Measurements from ENCODE around the gene TXNL4A.

The TXNL4A gene

DNA sequence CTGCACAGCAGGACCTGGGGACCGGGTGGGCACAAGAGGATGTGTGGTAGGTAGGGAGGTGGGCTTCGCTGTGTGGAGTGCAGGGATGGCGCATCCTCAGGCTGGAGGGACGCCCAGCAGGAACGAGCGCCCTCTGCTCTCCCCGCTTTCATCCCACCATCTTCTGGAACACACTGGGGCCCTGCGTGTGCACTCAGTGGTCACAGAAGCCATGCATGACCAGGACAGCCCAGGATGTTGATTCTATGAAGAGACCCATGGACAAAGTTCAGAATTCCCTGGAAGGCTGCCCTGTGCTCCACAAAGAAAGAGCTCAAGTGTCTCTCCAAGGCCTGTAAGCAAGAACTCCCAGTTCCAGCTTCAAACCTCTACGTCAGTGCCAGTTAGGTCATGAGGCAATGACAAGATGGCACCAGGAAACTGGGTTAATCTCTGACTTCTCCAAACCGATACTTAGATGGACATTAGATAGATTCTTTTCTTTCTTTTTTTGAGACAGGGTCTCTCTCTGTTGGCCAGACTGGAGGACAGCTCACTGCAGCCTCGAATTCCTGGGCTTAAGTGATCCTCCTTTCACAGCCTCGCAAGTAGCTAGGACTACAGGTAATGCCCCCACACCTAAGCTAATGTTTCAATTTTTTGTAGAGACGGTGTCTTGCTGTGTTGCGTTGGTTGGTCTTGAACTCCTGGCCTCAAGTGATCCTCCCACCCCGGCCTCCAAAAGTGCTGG, 40.3 kb downstream of the TXNL4A start:
- no peak for DNase-seq

DNA sequence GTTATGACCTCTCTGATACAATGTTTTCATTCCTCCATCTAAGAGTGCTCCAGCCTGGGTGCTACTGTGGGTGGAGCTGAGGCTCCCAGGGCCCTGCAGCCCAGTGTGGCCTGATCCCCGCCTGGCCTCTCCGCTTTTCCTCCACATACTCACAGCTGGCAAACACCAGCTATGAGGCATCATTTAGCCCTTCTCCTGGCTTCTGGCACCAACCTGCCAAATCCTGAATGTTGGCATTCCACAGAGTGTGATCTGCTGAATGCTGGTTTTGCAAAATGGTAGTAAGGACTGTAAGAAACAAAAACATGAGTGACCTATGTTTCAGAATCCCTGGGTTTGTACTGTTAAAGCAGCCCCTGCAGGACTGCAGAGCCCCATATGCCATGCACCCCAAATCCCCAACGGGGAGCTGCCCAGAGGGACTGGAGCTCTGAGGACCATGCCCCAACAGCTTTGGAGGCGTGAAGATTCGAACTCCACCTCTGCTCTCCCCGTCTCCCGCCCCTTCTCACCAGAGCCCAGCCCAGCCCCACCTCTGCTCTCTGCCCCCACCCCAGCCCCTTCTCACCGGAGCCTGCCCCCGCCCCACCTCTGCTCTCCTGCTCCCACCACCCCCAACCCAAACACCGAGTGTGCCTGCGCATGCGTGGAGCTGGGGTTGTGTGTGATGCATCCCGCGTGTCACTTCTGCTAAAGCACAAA, 41.2 kb downstream of the TXNL4A start:
- DNase-seq, result no peak

DNA sequence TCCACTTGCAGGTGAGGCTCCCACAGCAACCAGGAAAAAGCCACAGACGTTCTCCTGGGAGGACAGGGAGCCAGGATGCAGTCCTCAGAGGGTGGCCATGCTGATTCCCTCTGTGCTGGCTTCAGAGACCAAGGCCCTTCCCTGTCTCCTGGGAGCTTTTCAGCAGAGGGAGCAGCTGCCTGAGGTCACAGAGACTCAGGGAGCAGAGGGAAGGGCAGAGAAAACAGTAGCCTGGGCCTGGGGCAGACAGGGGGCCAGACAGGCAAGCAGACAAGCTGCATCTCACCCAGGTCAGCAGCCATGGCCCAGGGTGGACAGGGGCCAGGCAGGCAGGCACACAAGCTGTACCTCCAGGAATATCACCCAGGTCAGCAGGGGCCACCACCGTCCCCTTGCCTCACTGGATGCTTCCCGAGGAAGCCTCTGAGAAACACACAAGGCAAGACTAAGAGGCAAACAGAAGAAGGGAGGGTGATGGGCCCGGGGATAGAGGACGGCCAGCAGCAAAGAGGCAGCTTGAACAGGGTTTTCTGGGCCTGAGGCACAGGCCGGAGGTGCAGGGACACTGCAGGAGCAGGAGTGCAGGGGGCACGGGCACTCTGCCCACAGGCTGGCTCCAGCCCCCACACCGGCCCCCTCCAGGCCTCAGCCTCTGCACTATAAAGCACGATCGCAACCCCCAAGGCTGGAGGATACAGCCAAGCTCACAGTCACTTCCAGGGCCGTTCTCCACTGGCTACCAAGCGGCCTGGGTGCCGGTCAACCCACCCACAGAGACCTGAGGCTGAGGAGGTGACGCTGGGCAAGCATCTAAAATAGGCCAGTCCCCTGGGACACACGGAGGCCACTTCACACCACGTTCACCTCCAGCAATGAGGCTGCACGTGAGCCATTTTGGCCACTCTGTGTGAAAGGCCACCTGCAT, 43.0 kb downstream of the TXNL4A start:
- DNase-seq, result peak; percentile 8

DNA sequence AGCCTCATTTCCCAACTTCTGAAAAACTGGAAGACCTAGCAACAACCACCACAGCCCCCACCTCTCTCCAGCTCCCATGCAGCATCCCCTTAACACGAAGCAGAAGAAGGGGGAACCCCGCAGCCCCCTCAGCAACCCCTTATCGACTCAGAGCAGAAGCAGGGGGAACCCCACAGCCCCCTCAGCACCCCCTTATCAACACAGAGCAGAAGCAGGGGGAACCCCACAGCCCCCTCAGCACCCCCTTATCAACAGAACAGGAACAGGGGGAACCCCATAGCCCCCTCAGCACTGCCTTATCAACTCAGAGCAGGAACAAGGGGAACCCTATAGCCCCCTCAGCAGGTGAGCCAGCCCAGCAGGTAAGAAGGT, 43.6 kb downstream of the TXNL4A start:
- DNase-seq, result no peak

DNA sequence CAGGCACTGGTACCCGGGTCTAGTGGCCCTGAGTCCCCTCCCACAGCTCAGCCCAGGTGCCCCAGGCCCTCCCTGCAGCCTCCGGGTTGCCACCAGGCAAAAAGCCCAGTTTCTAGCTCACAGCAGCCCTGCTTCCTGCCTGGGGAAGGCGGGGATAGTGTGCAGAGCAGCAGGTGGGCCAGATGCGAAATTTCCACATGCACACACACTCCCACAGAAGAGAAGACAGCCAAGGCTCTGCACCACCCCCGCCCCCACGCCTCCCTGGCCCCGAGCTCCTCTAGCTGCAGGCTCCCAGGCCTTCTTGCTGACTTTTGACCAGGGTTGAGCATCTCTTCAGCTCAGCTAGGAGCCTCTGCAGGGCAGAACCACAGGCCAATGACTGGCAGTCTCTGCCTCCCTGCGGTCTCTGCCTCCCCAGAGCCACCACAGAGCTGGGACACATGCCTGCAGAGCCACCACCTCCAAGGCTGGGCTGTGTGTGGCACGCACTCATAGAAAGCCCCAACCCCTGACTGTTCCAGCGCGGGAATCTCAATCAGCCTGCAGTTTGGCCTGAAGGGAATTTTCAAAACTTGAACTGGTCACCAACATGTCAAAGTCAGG, 44.1 kb downstream of the TXNL4A start:
- peak; percentile 65 for DNase-seq

DNA sequence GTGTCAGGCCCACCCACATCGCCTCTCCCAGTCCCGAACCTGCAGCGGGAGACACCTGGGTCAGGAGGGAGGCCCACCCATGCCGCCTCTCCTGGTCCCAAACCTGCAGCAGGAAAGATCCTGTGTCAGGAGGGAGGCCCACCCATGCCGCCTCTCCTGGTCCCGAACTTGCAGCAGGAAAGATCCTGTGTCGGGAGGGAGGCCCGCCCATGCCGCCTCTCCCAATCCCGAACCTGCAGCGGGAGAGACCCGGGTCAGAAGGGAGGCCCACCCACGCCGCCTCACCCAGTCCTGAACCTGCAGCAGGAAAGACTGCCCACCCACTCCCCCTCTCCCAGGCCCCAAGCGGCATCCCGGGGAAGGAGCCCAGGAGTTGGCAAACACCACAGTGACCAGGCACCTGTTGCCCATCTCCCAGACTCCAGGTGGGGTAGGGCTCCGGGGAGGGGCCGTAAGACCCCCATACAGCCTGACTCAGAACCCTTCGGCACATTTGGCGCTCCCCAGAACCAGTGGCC, 44.7 kb downstream of the TXNL4A start:
- DNase-seq, result no peak

DNA sequence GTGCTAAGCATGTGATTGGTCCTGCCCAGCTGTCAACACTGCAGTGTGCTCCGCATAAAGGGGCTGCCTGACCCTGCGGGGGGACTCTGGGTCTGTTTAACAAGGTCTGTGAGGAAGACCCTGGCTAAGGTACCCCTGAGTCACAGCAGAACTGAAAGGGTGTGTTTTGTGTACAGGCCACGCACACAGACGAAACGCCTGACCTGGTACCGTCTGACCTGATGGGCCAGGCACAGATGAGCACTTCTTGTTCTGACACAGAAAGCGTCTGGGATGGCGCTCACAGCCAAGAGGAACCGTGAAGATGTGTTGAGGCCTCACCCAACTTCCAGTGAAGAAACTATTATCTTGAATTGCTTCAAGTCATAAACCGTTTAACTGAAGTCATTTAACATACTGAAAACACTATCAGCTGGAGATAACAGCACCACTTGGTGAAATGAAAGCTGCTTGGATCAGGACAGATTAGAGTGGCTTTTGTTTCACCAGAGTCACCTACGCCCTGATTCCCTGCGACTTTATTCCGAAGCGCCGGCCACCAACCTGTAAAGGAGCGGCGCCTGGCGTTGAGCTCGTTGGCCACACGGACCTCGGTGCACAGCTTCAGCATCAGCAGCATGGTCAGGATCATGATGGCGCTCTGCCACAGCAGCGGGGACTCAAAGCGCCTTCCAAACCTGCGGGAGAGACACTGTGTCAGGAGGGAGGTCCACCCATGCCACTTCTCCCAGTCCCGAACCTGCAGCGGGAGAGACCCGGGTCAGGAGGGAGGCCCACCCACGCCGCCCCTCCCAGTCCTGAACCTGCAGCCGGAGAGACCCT, 45.4 kb downstream of the TXNL4A start:
- DNase-seq, result no peak

DNA sequence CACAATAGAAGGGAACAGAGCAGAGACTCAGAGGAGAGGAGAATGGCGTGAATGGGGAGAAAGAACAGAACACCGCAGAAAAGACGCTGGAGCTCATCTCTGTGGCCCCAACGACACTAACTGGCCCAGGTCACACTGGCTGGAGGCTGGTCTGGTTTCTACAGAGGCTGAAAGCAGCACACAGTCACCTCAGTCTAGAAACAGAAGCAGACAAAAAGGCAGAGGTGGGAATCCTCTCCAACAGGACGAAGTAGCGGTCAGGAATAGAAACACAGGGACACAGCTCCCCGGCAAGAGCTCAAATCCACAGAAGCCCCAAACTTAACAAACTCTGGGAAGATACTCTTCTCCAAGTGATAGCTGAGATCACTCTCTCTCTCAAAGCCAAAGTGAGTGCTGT, 46.2 kb downstream of the TXNL4A start:
- DNase-seq, result no peak

DNA sequence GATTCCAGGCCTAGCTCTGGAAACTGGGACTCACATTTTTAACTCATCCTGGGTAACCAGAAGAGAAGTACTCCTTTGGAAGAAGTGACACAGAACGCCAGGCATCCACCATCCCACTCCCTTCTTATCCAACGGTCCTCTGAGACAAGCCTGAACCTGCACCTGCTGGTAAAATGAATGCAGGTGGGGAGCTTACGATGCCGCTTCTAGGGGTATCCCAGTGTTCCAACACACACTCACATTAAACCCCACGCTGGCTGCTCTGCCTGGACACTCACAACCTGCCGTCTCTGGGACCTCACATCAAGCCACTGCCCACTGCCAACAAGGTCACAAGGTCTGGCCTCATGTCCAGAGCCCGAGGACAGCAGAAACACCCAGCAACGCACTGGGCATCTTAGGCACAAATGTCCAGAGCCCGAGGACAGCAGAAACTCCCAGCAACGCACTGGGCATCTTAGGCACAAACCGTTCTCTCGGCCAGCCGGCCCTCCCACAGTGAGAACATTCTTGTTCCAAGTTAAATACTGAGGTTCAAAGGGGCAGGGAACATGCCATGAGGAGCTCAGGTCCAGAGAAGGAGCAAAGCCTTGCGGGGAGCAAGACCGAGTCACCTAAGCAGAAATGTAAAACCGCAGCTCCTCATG, 46.8 kb downstream of the TXNL4A start:
- no peak for DNase-seq

DNA sequence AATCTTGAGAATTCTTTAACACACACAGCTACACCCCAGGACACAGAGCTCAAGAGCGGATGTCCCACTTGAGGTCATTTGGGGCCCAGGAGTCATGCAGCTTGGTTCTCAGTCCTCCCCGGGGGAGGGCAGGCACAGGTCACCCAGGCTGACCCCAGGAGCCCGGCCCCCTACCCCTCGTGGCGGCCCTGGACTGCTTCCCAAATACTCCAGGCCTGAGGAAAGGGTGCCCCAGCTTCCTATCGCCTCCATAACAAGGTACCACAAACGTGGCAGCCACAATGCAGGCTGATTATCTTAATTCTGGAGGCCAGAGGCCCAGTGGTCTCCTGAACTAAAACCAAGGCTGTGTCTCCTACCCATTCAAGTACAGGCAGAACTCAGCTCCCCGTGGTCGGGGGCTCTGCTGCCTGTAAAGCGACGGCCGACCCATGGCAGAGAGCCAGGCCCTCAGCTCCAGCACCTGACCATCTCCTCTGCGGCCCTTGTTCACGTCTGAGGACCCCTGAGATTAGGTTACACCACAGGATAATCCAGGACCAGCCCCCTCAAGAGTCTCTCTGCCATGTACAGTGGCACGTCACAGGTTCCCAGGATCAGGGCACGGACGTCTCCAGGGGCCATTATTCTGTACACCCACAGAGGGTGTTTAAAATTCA, 47.4 kb downstream of the TXNL4A start:
- DNase-seq, result no peak

DNA sequence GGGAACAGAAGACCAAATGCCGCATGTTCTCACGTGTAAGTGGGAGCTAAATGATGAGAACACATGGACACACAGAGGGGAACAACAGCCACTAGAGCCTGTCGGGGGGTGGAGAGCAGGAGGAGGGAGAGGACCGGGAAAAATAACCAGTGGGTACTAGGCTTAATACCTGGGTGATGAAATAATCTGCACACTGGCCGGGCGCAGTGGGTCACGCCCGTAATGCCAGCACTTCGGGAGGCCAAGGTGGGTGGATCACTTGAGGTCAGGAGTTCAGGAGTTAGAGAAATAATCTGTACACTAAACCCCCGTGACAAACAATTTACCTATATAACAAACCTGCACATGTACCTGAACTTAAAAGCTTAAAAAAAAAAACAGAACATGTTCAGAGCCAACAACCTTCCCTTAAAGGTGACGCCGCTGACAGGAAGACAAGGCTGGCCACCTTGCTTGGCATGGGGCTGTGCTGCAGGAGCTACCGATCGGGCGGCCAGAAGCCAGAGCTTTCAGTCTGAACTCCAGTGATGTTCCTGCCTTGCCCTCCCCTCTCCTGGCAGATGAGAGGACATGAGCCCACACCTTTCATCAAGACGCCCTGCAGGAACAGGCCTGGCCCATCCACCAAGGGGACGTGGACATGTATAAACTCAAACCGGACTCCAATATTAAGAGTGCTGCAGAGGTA, 48.1 kb downstream of the TXNL4A start:
- DNase-seq, result no peak

DNA sequence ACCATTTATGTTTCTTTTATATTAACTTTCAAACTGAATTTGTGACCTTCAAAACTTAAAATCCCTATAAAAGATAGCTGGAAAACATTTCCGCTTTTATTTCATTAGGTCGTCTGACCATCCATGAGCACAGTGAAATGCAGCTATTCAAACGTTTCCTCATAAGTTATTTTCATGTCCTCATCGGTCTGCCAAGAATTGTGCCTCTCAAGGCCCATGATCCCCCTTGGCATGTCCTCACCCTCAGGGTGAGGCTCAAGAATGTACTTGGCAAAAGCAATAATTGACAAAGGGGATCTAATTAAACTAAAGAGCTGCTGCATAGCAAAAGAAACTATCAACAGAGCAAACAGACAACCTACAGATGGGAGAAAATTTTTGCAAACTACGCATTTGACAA, 49.3 kb downstream of the TXNL4A start:
- no peak for DNase-seq

DNA sequence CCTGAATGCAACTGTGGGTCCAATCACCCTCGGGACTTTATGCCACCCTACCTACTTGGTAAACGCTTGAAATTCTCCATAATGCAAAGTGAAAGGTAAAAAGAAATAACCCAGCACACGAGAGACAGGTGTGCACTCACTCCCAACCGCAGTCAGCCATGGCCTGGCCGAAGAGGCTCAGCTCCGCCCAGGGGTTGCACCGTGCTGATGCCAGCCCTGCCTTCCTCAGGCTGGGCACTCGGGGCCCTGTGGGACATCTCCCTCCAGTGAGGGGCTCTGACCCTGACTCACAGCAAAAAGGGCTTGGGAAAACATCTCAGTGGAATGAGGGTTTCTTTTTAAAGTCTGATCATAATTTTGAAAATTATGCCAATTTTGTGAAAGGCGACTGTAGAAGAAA, 50.2 kb downstream of the TXNL4A start:
- DNase-seq, result no peak

DNA sequence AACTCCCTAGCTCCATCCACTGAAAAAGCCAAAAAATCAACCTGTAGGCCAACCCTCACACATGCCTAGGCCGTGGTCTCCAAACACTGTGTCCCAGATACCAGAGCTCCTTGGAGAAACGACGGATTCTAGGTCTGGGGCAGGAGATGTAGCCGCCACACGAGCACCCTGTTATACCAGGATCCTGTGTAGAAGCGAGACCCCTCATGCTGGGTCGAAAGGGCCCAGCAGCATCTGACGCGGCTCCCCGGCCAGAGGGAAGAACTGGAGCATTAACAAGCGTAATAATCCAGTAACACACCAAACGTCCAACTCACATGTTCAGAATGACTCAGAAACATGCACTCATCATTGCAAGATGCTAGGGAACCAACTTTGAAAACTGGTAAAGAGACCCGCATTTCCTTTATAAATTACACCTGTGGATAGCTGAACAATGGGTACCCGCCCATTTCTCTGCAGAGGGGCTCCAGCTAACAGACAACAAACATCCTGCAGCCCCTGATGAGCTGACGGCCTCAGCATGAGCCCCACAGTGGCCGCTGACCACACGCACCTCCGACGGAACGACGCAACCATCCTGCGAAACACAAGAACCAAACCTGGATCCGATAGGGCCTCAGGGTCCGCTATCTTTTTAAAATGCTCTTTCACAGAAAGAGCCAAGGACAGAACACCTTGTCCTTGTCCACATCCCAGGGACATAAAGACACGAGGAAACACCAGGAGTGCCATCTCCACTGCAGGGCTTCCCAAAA, 51.1 kb downstream of the TXNL4A start:
- no peak for DNase-seq

DNA sequence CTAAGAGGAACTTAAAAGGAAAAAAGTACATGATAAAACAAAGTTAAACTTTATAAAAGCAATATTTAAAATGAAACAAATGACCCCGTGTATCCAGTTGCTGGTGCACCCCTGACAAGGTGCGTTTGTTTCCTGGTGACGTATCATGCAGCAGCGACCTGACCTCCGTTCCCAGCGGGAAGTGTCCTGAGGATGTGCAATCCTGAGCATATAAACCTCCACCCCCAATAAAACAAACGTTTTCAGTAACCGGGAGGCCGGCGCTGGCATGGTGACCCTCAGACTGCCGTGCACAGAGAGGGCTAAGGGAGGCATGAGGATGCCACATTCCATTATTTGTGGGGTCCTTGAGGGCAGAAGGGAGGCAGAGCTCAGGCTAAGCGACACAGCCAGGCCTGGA, 51.7 kb downstream of the TXNL4A start:
- no peak for DNase-seq

DNA sequence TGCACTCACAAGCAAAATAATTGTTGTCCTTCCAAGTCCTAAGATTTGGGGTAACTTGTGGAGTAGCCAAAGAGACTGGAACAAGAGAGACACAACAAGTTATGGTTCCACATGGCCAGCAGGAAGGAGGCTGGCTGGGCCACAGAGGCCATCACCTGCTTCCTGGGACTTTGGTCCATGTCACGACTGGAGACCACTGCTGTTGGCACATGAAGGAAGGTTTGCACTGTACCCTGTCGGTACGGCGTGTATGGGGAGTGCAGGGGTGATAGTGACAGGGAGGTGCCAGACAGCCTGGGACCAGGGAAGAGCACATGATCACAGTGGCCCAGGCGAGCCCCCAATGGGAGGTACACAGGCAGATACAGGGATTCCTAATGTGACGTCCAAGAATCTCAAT, 52.4 kb downstream of the TXNL4A start:
- no peak for DNase-seq

DNA sequence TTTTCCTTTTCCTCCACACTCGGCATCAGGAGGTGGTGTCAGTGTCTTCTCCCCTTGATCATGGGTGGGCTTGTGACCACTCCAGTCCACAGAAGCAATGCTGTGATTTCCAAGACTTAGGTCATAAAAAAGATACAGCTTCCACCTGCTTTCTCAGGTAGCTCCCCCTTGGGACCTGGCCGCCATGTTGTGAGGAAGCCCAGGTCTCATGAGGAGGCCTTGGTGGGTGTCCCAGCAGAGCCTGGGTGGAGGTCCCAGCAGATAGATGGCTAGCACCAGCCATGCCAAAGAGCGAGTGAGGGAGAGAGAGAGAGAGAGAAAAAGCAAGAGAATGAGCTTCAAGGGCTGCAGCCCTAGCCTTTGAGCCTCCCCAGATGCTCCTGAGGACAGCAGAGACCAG, 52.9 kb downstream of the TXNL4A start:
- no peak for DNase-seq

DNA sequence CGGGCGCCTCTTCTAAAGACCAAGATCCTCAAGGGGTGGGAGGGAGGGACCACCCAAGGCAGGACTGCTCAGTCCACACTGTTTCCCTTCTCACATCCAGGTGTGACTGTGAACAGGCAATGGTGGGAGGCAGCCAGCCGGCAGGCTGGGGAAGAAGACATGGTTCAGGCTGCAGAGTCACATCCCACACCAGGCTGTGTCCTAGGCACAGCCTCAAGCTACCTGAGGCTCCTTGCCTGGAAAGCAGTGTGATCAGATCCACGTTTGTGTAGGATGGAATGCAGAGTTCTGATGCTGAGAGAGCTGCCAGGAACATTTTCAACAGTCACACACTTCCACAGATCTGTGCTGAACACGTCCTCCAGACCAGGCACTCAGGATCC, 53.3 kb downstream of the TXNL4A start:
- DNase-seq, result no peak

DNA sequence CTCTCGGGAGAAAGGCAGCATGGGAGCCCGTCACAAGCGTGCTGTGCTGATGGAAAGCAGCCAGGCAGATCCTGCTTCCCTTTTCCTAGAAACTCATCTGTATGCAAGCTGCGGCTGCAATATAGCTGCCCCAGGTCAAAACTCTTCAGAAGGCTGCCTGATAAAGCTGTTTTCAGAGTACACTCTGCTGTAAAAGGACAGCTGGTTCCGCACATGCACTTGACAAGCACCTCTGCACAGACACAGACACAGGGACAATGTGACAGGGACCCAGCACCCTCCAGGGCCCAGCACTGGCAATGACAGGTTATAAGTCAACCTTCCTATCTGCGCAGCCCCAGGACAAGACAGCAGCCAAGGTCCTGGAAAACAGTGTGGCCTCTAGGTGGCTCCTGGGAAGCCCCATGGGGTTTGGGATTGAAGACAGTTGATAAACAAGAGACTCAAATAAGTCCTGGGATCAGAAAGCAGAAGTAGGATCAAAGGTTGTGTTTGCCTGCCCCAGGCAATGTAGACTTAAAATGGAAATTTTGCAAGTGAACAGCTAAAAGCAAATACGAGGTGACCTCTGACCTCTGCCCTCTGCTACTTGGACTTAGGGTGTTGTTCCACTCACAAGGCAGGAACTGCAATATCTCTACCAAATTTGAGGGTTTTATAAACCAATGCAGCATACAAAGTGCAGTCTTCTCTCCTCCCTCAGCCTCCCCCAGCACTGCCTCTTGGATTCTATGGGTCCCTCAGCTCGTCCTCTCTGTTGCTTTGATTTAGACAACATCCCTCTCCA, 53.9 kb downstream of the TXNL4A start:
- DNase-seq, result no peak

Measured in NCI-H2171 treated with DMSO at 0.1 percent for 48 hours (cell line).